Ectodermal cell (in vitro differentiated cells): ENCODE data around the gene SSX7.

Experiments used
- H3K27ac ChIP-seq: 2 replicates; pipeline ENCODE4 v1.7.0; 2013; ENCODE audit warnings: mild to moderate bottlenecking, low read depth, low read length; ENCODE audit not compliant: insufficient read depth, poor library complexity, severe bottlenecking
- H3K27me3 ChIP-seq: 2 replicates; pipeline ENCODE4 v1.7.0; 2013; ENCODE audit warnings: mild to moderate bottlenecking, low read length; ENCODE audit not compliant: insufficient read depth, control insufficient read depth, poor library complexity, severe bottlenecking
- H3K36me3 ChIP-seq: one replicate; pipeline ENCODE4 v1.7.0; 2013; ENCODE audit warnings: low read length; ENCODE audit not compliant: control insufficient read depth, insufficient read depth
- H3K4me1 ChIP-seq: one replicate; pipeline ENCODE4 v1.7.0; 2013; ENCODE audit warnings: low read length; ENCODE audit not compliant: control insufficient read depth, insufficient read depth
- H3K4me3 ChIP-seq: 2 replicates; pipeline ENCODE4 v1.7.0; 2013; ENCODE audit warnings: low read depth, low read length, control low read depth; ENCODE audit not compliant: insufficient read depth
- H3K9me3 ChIP-seq: 2 replicates; pipeline ENCODE4 v1.7.0; 2013; ENCODE audit warnings: mild to moderate bottlenecking, low read length, moderate library complexity; ENCODE audit not compliant: control insufficient read depth
- WGBS, 2 experiments: methylation state at CpG; one replicate each; pipeline ENCODE4 v1.1.7; 2013; ENCODE audit warnings: missing lambda C conversion rate in 2 of 2; 5-methylcytosine and 5-hydroxymethylcytosine counted together

Gene SSX7

GRCh38 chrX:52594658-52595057 lies 60.0 kb downstream of the SSX7 start:
- 86 to 96% methylated on average over 3 of the region's 6 CpGs for WGBS, 2 experiments
- Histone ChIP-seq H3K9me3 (no peaks in the 10 kb centered on the region), H3K27ac (no peak overlapping the region), H3K36me3 (no peaks in the 10 kb centered on the region), H3K4me1 (no peaks in the 10 kb centered on the region), H3K27me3 (no peaks in the 10 kb centered on the region), H3K4me3 (no peak overlapping the region)
